ENCODE measurements around the gene LSAMP.

DNA sequence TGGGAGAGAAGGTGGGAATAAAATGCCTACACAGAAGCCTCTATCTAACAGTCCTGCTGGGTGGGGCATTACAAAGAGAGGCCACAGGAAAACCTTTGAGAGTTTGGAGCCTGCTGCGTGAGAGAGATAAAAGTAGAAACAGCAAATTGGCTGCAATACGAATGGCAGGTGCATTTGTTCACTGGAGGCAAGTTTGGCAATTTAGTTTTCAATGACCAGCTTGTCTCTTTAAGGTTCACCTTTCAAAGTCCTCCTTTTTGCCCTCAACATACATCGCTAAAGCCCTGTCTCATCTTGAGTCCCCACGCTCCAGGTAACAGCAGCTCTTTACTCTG is 405.7 kb downstream of the LSAMP start:
- TF ChIP-seq ZNF367 (CRISPR knock-in tag; IDR thresholded peaks at IDR 0.05; ENCODE audit: borderline replicate concordance) (no peak), POLR2AphosphoS5 (IDR thresholded peaks at IDR 0.05; ENCODE audit: low read depth, low read length) (no peak)

All from HepG2 (cell line).